Measurements from ENCODE around the gene PRRC2A. TPM values are rescaled to one million over a fixed set of nuclear protein-coding genes. Genes with fewer than 3 reads are reported as not detected.

Gene PRRC2A
- total and polyA plus RNA-seq, 8 donors: 49.4 to 125 (median 93.7) TPM

- Histone ChIP-seq H3K27ac (peak overlapping the region; percentile 78 to 93 (median 91)), H3K9me3 (no peaks in the 10 kb centered on the region), H3K27me3 (no peaks in the 10 kb centered on the region), H3K36me3 (peaks cover 14 to 41% (median 32%) of the 10 kb centered on the region in 4 donors), H3K4me3 (peak overlapping the region; percentile 69 to 87 (median 80)), H3K4me1 (peaks cover 42 to 77% (median 74%) of the 10 kb centered on the region in 4 donors)
- TF ChIP-seq CTCF (IDR thresholded peaks at IDR 0.05) (no peak), POLR2A (IDR thresholded peaks at IDR 0.05) (no peak), EP300 (IDR thresholded peaks at IDR 0.05) (no peak), POLR2AphosphoS5 (IDR thresholded peaks at IDR 0.05) (no peak)
- intact Hi-C loops (cut with DNase I; ENCODE audit: low total_unique reads): no loop called here
- WGBS, 5 donors: 54 to 75% (median 64%) methylated on average over 12 of the region's 12 CpGs
- DNase-seq: no peak
These were observed 41.0 kb downstream of the PRRC2A start for GRCh38 chr6:31661262-31662123.

GRCh38 chr6:31662124-31662723 lies 41.7 kb downstream of the PRRC2A start:
- Histone ChIP-seq H3K4me3 (no peak overlapping the region), H3K9me3 (no peaks in the 10 kb centered on the region), H3K27ac (peak overlapping the region in 3 of 5 donors; percentile 26 to 91 (median 87)), H3K4me1 (peaks cover 49 to 81% (median 77%) of the 10 kb centered on the region in 4 donors), H3K36me3 (peaks cover 18 to 38% (median 30%) of the 10 kb centered on the region in 4 donors), H3K27me3 (no peaks in the 10 kb centered on the region)
- TF ChIP-seq POLR2AphosphoS5 (IDR thresholded peaks at IDR 0.05): no peak
- TF ChIP-seq POLR2A (IDR thresholded peaks at IDR 0.05): no peak
- no peak for TF ChIP-seq EP300 (IDR thresholded peaks at IDR 0.05)
- no peak for TF ChIP-seq CTCF (IDR thresholded peaks at IDR 0.05)
- intact Hi-C loops (cut with DNase I; ENCODE audit: low total_unique reads): no loop called here
- 86 to 93% (median 91%) methylated on average over 12 of the region's 12 CpGs for WGBS, 5 donors
- DNase-seq: no peak

GRCh38 chr6:31663126-31663960 lies 42.8 kb downstream of the PRRC2A start:
- H3K9me3 ChIP-seq: no peaks in the 10 kb centered on the region
- intact Hi-C loops (cut with DNase I; ENCODE audit: low total_unique reads): no loop called here
- WGBS, 5 donors: 46 to 63% (median 57%) methylated on average over 9 of the region's 9 CpGs
- peaks cover 22 to 38% (median 35%) of the 10 kb centered on the region in 4 donors for H3K36me3 ChIP-seq
- DNase-seq: no peak
- peak overlapping the region; percentile 72 to 98 (median 90) for H3K4me3 ChIP-seq
- peaks cover 47 to 79% (median 77%) of the 10 kb centered on the region in 4 donors for H3K4me1 ChIP-seq
- TF ChIP-seq POLR2AphosphoS5 (IDR thresholded peaks at IDR 0.05): no peak
- no peak for TF ChIP-seq POLR2A (IDR thresholded peaks at IDR 0.05)
- no peak for TF ChIP-seq CTCF (IDR thresholded peaks at IDR 0.05)
- no peak for TF ChIP-seq EP300 (IDR thresholded peaks at IDR 0.05)
- H3K27ac ChIP-seq: peak overlapping the region; percentile 11 to 98 (median 96)
- H3K27me3 ChIP-seq: no peaks in the 10 kb centered on the region
